Lung (tissue), 12 donors: ENCODE measurements around the gene CD1D. TPM values are rescaled to one million over a fixed set of nuclear protein-coding genes. Genes with fewer than 3 reads are reported as not detected.
"Not testable (repeated sequence)": the region's sequence is repeated elsewhere in the genome, so short reads cannot be mapped to it uniquely, and the experiment has no call there.

ENCODE experiments used
- ATAC-seq: fragments of 200-7000 bp; cut with Tn5 transposase; one replicate; pipeline ENCODE4 v1.9.1; 2020; ENCODE audit warnings: moderate number of reproducible peaks; ENCODE audit not compliant: insufficient read depth, low FRiP score
- DNase-seq, 3 donors: peaks; one replicate each; pipeline ENCODE4 v3.0.0-alpha.2; 2013 to 2017
- H3K27ac ChIP-seq, 2 donors: one replicate each; pipeline ENCODE4 v1.5.1; 2013; ENCODE audit warnings: mild to moderate bottlenecking in 2 of 2, moderate library complexity in 2 of 2, control low read depth in 1 of 2, inconsistent platforms in 1 of 2, low read depth in 1 of 2, low read length in 1 of 2
- H3K27me3 ChIP-seq, 3 donors: one replicate each; pipeline ENCODE4 v1.5.1; 2013; ENCODE audit warnings: low read length in 2 of 3; ENCODE audit not compliant: control insufficient read depth in 3 of 3, insufficient read depth in 3 of 3
- H3K36me3 ChIP-seq, 4 donors: one replicate each; pipeline ENCODE4 v1.5.1; 2013; ENCODE audit warnings: low read length in 4 of 4, mild to moderate bottlenecking in 1 of 4, moderate library complexity in 1 of 4; ENCODE audit not compliant: control insufficient read depth in 4 of 4, insufficient read depth in 4 of 4
- H3K4me1 ChIP-seq, 5 donors: one replicate each; pipeline ENCODE4 v1.5.1; 2013; ENCODE audit warnings: low read length in 5 of 5, mild to moderate bottlenecking in 2 of 5, moderate library complexity in 1 of 5; ENCODE audit not compliant: control insufficient read depth in 5 of 5, insufficient read depth in 5 of 5
- H3K4me3 ChIP-seq: one replicate; pipeline ENCODE4 v1.5.1; 2013; ENCODE audit warnings: mild to moderate bottlenecking, control low read depth, moderate library complexity
- H3K9ac ChIP-seq, 2 donors: one replicate each; pipeline ENCODE4 v1.5.1; 2013; ENCODE audit warnings: low read length in 2 of 2, control low read depth in 1 of 2; ENCODE audit not compliant: insufficient read depth in 1 of 2
- H3K9me3 ChIP-seq, 4 donors: one replicate each; pipeline ENCODE4 v1.5.1; 2013; ENCODE audit warnings: low read length in 3 of 4, mild to moderate bottlenecking in 1 of 4, moderate library complexity in 1 of 4; ENCODE audit not compliant: control insufficient read depth in 4 of 4, insufficient read depth in 3 of 4
- CTCF ChIP-seq: IDR thresholded peaks from 2 replicates; pipeline ENCODE4 v1.5.1; 2012; ENCODE audit warnings: mild to moderate bottlenecking; ENCODE audit errors: control extremely low read depth, extremely low read depth
- WGBS, 2 donors: extraction: QIAGEN DNeasy Blood & Tissue Kit; methylation state at CpG; one replicate each; pipeline ENCODE4 v1.1.7; 2013; 5-methylcytosine and 5-hydroxymethylcytosine counted together
- polyA plus RNA-seq, 2 donors: library from polyadenylated mRNA; stranded (reverse); fragments of 200-250 nt; gene quantifications; one replicate each; pipeline ENCODE4 v1.2.1, GENCODE V29; 2013
- total RNA-seq, 2 donors: library from RNA; depleted of rRNA in 1 of 2; stranded (reverse); fragments of >200 nt in 1 of 2; gene quantifications; one replicate each; pipeline ENCODE4 v1.2.1, GENCODE V29; 2014 to 2021
- donor health status: control.
- donor health status: control.
- donor health status: Bipolar disorder and iron deficiency.
- donor health status: healthy.
- donor health status: DM: yes; HTN: yes; CAD: no.

Gene CD1D
- total and polyA plus RNA-seq, 4 donors: 3.5 to 9.9 (median 4.2) TPM

GRCh38 chr1:158204458-158204827 lies 23.7 kb downstream of the CD1D start:
- ATAC-seq (no peak), DNase-seq (no peak)
- WGBS, 2 donors: 33 to 47% methylated on average over 5 of the region's 5 CpGs
- H3K4me3 ChIP-seq: no peak overlapping the region
- no peaks in the 10 kb centered on the region for H3K4me1 ChIP-seq
- no peaks in the 10 kb centered on the region for H3K36me3 ChIP-seq
- no peak overlapping the region for H3K27ac ChIP-seq
- peaks cover 0 to 4% (median 4%) of the 10 kb centered on the region in 3 donors for H3K27me3 ChIP-seq
- no peak for TF ChIP-seq CTCF
- H3K9me3 ChIP-seq: no peaks in the 10 kb centered on the region
- H3K9ac ChIP-seq: no peak overlapping the region

GRCh38 chr1:158208586-158209116 lies 28.0 kb downstream of the CD1D start:
- H3K9ac ChIP-seq: no peak overlapping the region
- TF ChIP-seq CTCF: no peak
- H3K27me3 ChIP-seq: peaks cover 0 to 5% (median 0%) of the 10 kb centered on the region in 3 donors
- no peaks in the 10 kb centered on the region for H3K36me3 ChIP-seq
- H3K4me3 ChIP-seq: no peak overlapping the region
- peaks cover 0 to 9% (median 0%) of the 10 kb centered on the region in 4 donors for H3K9me3 ChIP-seq
- WGBS, 2 donors: 81 to 88% methylated on average over 1 of the region's 1 CpG
- ATAC-seq: no peak
- peaks cover 0 to 2% (median 0%) of the 10 kb centered on the region in 5 donors for H3K4me1 ChIP-seq
- H3K27ac ChIP-seq: no peak overlapping the region
- no peak for DNase-seq

GRCh38 chr1:158212320-158212719 lies 31.6 kb downstream of the CD1D start:
- WGBS, 2 donors: 79 to 87% methylated on average over 10 of the region's 10 CpGs
- ATAC-seq (no peak), DNase-seq (no peak)
- H3K9me3 ChIP-seq: peaks cover 0 to 11% (median 0%) of the 10 kb centered on the region in 4 donors
- H3K4me1 ChIP-seq: peaks cover 0 to 2% (median 0%) of the 10 kb centered on the region in 5 donors
- no peak overlapping the region for H3K4me3 ChIP-seq
- H3K36me3 ChIP-seq: no peaks in the 10 kb centered on the region
- peaks cover 0 to 5% (median 0%) of the 10 kb centered on the region in 3 donors for H3K27me3 ChIP-seq
- H3K27ac ChIP-seq: no peak overlapping the region
- H3K9ac ChIP-seq: no peak overlapping the region
- no peak for TF ChIP-seq CTCF

- H3K9ac ChIP-seq: not testable (repeated sequence)
These were observed 42.8 kb downstream of the CD1D start for GRCh38 chr1:158223445-158223844.

More at GRCh38 chr1:158223445-158223844, 42.8 kb downstream of the CD1D start:
- H3K9me3 ChIP-seq, H3K4me3 ChIP-seq, H3K27me3 ChIP-seq, H3K27ac ChIP-seq, H3K36me3 ChIP-seq, H3K4me1 ChIP-seq, ATAC-seq, DNase-seq: not testable (repeated sequence)
